Heart left ventricle (tissue), 16 donors: ENCODE measurements around the gene GSTM4. TPM values are rescaled to one million over a fixed set of nuclear protein-coding genes. Genes with fewer than 3 reads are reported as not detected.
A peak's percentile ranks its signal among the peaks of the same experiment; 100 is the strongest.

ENCODE experiments used
- ATAC-seq, 4 donors: fragments of 200-7000 bp; cut with Tn5 transposase; one replicate each; pipeline ENCODE4 v1.9.1; 2020 to 2022; ENCODE audit warnings: moderate library complexity in 4 of 4, mild to moderate bottlenecking in 3 of 4, moderate number of reproducible peaks in 1 of 4
- DNase-seq, 5 donors: peaks; one replicate each; pipeline ENCODE4 v3.0.0-alpha.2; 2020
- H3K27ac ChIP-seq, 12 donors: fragments of 200-600 bp; sonication (generic) in 4 of 12; one replicate each; pipeline versions ENCODE4 v1.5.0 to v1.8.0; 2016 to 2022; ENCODE audit warnings: mild to moderate bottlenecking in 2 of 12
- H3K27me3 ChIP-seq, 9 donors: fragments of 200-600 bp; sonication (generic) in 2 of 9; one replicate each; pipeline versions ENCODE4 v1.5.1 to v1.8.0; 2016 to 2022; ENCODE audit warnings: mild to moderate bottlenecking in 3 of 9
- H3K36me3 ChIP-seq, 9 donors: fragments of 200-600 bp; sonication (generic) in 2 of 9; one replicate each; pipeline versions ENCODE4 v1.5.0 to v1.8.0; 2018 to 2022; ENCODE audit warnings: mild to moderate bottlenecking in 2 of 9
- H3K4me1 ChIP-seq, 12 donors: fragments of 200-600 bp; sonication (generic) in 4 of 12; one replicate each; pipeline versions ENCODE4 v1.5.0 to v1.8.0; 2016 to 2022; ENCODE audit warnings: mild to moderate bottlenecking in 3 of 12
- H3K4me3 ChIP-seq, 12 donors: fragments of 200-600 bp; sonication (generic) in 4 of 12; one replicate each; pipeline versions ENCODE4 v1.5.0 to v1.8.0; 2017 to 2022; ENCODE audit warnings: mild to moderate bottlenecking in 9 of 12, moderate library complexity in 4 of 12
- H3K9me3 ChIP-seq, 12 donors: fragments of 200-600 bp; sonication (generic) in 4 of 12; one replicate each; pipeline versions ENCODE4 v1.5.0 to v1.8.0; 2016 to 2022; ENCODE audit warnings: mild to moderate bottlenecking in 1 of 12
- CTCF ChIP-seq, 12 donors: fragments of 200-600 bp; sonication (generic) in 4 of 12; IDR thresholded peaks; one replicate each; pipeline versions ENCODE4 v1.5.0 to v1.8.0; 2018 to 2022; ENCODE audit warnings: antibody characterized with exemption in 12 of 12, mild to moderate bottlenecking in 5 of 12
- POLR2A ChIP-seq, 2 donors: fragments of 450-650 bp; IDR thresholded peaks; one replicate each; pipeline ENCODE4 v1.6.1; 2017; ENCODE audit warnings: antibody characterized with exemption in 2 of 2, mild to moderate bottlenecking in 2 of 2, moderate library complexity in 2 of 2
- WGBS, 4 donors: extraction: QIAGEN DNeasy Blood & Tissue Kit in 2 of 4; methylation state at CpG; one replicate each; pipeline versions ENCODE4 v1.1.5 to v1.1.7; 2013 to 2018; 5-methylcytosine and 5-hydroxymethylcytosine counted together
- intact Hi-C, 10 donors: fragments of 100-400 bp; cut with DNase I; formaldehyde crosslinking; loops; one replicate each; pipeline versions ENCODE4 v1.11.1 to v1.14.2; 2022
- polyA plus RNA-seq, 2 donors: library from polyadenylated mRNA; stranded (reverse); fragments of 200-250 nt; gene quantifications; one replicate each; pipeline ENCODE4 v1.2.3, GENCODE V29; 2013
- total RNA-seq, 9 donors: library from RNA; depleted of rRNA in 2 of 9; stranded (reverse); fragments of >200 nt in 2 of 9; fragmentation: NEBNext Ultra II Directional in 3 of 9; extraction: Animal tissue kit (Norgen Biotek cat#: 25700) in 3 of 9; gene quantifications; one replicate each; pipeline versions ENCODE4 v1.1.0 to v1.2.4, GENCODE V29; 2016 to 2023
- donor health status: ischemic (EF 13 %, LVEDD 7.1; RV severe dilation, severe dysfunction).
- donor health status: healthy with polysubstance abuse.
- donor health status: DM: no; HTN: yes; CAD: no.
- donor health status: DM: no; HTN: no; CAD: no.
- donor health status: ischemic (EF 25% LVEDD 6.9; RV normal size, moderate dysfunction).
- donor health status: ischemic (EF 25% LVEDD 5.7; RV mildly dilated, moderate dysfunction).
- donor health status: healthy.
- donor health status: DM: yes; HTN: yes; CAD: no.
- donor health status: ischemic (EF 35%, LVEDD 5.7; RV mildly dilated, moderate dysfunction).
- donor health status: nonischemic (EF 11% LVEDD 7.7; RV severe dilation, severe dysfunction).
- donor health status: DM: yes; HTN: yes; CAD: no.
- donor health status: PGD.
- donor health status: ischemic (EF 29% LVEDD 5.4; RV normal size, mild dysfunction).
- donor health status: nonischemic (EF 23%, LVEDD 6.1; RV moderate dilation, normal function).

The GSTM4 gene
- total and polyA plus RNA-seq, 11 donors = 21.7 to 48.4 (median 42.1) TPM

- no peaks in the 10 kb centered on the region for H3K27me3 ChIP-seq
- H3K9me3 ChIP-seq = no peaks in the 10 kb centered on the region
- TF ChIP-seq CTCF (IDR thresholded peaks at IDR 0.05) (no peak), POLR2A (IDR thresholded peaks at IDR 0.05) (no peak)
- ATAC-seq (no peak), DNase-seq (no peak)
- H3K4me1 ChIP-seq = peaks cover 0 to 24% (median 11%) of the 10 kb centered on the region in 12 donors
- intact Hi-C loops = loop anchor here in 1 of 10 donors (5.0 kb wide), 1 partner anchor 35 kb away; the partner anchor contains the start of gene GSTM1
- H3K36me3 ChIP-seq = no peaks in the 10 kb centered on the region
- H3K27ac ChIP-seq = no peak overlapping the region
- H3K4me3 ChIP-seq = no peak overlapping the region
- 66 to 91% (median 84%) methylated on average over 2 of the region's 2 CpGs for WGBS, 4 donors
Observed at GRCh38 chr1:109652402-109652801, 3.5 kb upstream of the GSTM4 start.

- H3K36me3 ChIP-seq = peaks cover 0 to 7% (median 0%) of the 10 kb centered on the region in 9 donors
- DNase-seq (no peak), ATAC-seq (no peak)
- no peak for TF ChIP-seq POLR2A (IDR thresholded peaks at IDR 0.05)
- no peak for TF ChIP-seq CTCF (IDR thresholded peaks at IDR 0.05)
- H3K27me3 ChIP-seq = no peaks in the 10 kb centered on the region
- intact Hi-C loops = loop anchor here in 1 of 10 donors (5.0 kb wide), 1 partner anchor 34 kb away; the partner anchor contains the start of gene GSTM1
- no peak overlapping the region for H3K27ac ChIP-seq
- no peak overlapping the region for H3K4me3 ChIP-seq
- H3K9me3 ChIP-seq = no peaks in the 10 kb centered on the region
- peaks cover 0 to 24% (median 11%) of the 10 kb centered on the region in 12 donors for H3K4me1 ChIP-seq
- 89 to 92% (median 90%) methylated on average over 2 of the region's 2 CpGs for WGBS, 4 donors
Observed at GRCh38 chr1:109653306-109653705, 2.6 kb upstream of the GSTM4 start.

- DNase-seq = no peak
- TF ChIP-seq POLR2A (IDR thresholded peaks at IDR 0.05) (no peak), CTCF (IDR thresholded peaks at IDR 0.05) (no peak)
- Histone ChIP-seq H3K27me3 (no peaks in the 10 kb centered on the region), H3K27ac (peak overlapping the region in 1 of 12 donors; percentile 88), H3K4me1 (peaks cover 0 to 28% (median 11%) of the 10 kb centered on the region in 12 donors), H3K9me3 (no peaks in the 10 kb centered on the region), H3K36me3 (peaks cover 0 to 15% (median 9%) of the 10 kb centered on the region in 9 donors), H3K4me3 (no peak overlapping the region)
- ATAC-seq = no peak
- 89 to 92% (median 90%) methylated on average over 12 of the region's 12 CpGs for WGBS, 4 donors
- intact Hi-C loops = loop anchor here in 1 of 10 donors (5.0 kb wide), 1 partner anchor 33 kb away; the partner anchor contains the start of gene GSTM1
Observed at GRCh38 chr1:109654519-109654918, 1.4 kb upstream of the GSTM4 start.

GRCh38 chr1:109657395-109657794 lies 1.5 kb downstream of the GSTM4 start:
- TF ChIP-seq CTCF (IDR thresholded peaks at IDR 0.05) (no peak), POLR2A (IDR thresholded peaks at IDR 0.05) (no peak)
- no peak for ATAC-seq
- no peaks in the 10 kb centered on the region for H3K27me3 ChIP-seq

More at GRCh38 chr1:109657395-109657794, 1.5 kb downstream of the GSTM4 start:
- H3K4me1 ChIP-seq = peaks cover 0 to 28% (median 11%) of the 10 kb centered on the region in 12 donors
- peaks cover 0 to 39% (median 24%) of the 10 kb centered on the region in 9 donors for H3K36me3 ChIP-seq
- intact Hi-C loops = no loop called here
- 93 to 97% (median 95%) methylated on average over 3 to 4 of the region's 4 CpGs for WGBS, 4 donors
- no peak for DNase-seq
- H3K27ac ChIP-seq = no peak overlapping the region
- no peaks in the 10 kb centered on the region for H3K9me3 ChIP-seq
- H3K4me3 ChIP-seq = no peak overlapping the region
